Measurements from ENCODE around the gene C5orf46. TPM values are rescaled to one million over a fixed set of nuclear protein-coding genes. Genes with fewer than 3 reads are reported as not detected.

The C5orf46 gene
- total and polyA plus RNA-seq, 2 donors (not counting 1 experiment from before 2014, with no cell fraction given) = not detected

- no CpG with 5 or more reads among the region's 2 CpGs for WGBS (ENCODE audit: insufficient coverage)
- H3K27ac Mint-ChIP-seq = no peak within 1 kb of the TSS
These were observed 28.1 kb downstream of the C5orf46 start, which contains the start of gene SCGB3A2 for GRCh38 chr5:147878066-147878759. Gene SCGB3A2 (plus strand): TSS chr5:147878711. CDS start chr5:147878804, 93 bp downstream.

DNA sequence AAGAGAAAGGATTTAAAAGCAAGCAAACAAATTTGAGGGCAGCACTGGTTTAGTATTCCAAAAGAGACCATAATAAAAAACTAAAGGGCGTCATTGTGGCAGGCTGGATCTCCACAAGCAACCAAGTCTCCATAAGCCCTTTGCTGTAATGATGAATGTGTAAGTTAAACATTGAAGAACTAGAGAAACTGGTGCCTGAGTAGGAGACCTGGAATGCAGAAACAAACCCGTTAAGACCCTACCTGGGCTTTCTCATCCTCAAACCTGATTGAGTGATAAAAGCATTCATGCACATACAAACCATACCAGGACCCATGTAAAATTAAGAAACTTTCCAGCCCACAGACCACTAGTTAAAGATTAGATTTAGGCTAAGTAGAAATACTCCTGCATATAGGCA, 29.7 kb downstream of the C5orf46 start:
- Histone ChIP-seq H3K27ac (ENCODE audit: low read length in 2 of 2) (no peak overlapping the region), H3K36me3 (replicated peaks in 1 of 2; ENCODE audit: control extremely low read depth in 1 of 2, control insufficient read depth in 1 of 2, extremely low read depth in 1 of 2, insufficient read depth in 2 of 2, low read length in 1 of 2) (no peaks in the 10 kb centered on the region), H3K4me3 (ENCODE audit: control extremely low read depth in 1 of 5, extremely low read depth in 1 of 5, insufficient read depth in 1 of 5, low read depth in 2 of 5, low read length in 4 of 5) (no peak overlapping the region), H4K20me1 (ENCODE audit: control insufficient read depth, insufficient read depth, low read length, poor library complexity, severe bottlenecking) (no peaks in the 10 kb centered on the region), H3K9ac (ENCODE audit: low read length) (no peak overlapping the region), H3K4me2 (replicated peaks; ENCODE audit: low read depth, low read length, poor library complexity, severe bottlenecking) (no peak overlapping the region), H3K27me3 (replicated peaks in 1 of 4; ENCODE audit: control extremely low read depth in 1 of 4, control insufficient read depth in 3 of 4, insufficient read depth in 4 of 4, low read length in 3 of 4) (no peaks in the 10 kb centered on the region), H3K9me3 (ENCODE audit: control extremely low read depth in 1 of 3, control insufficient read depth in 2 of 3, insufficient read depth in 1 of 3, low read length in 2 of 3) (no peaks in the 10 kb centered on the region), H2AFZ (ENCODE audit: insufficient read depth, low read depth, low read length, poor library complexity, severe bottlenecking) (no peak overlapping the region), H3K79me2 (ENCODE audit: control insufficient read depth, insufficient read depth, low read length) (no peaks in the 10 kb centered on the region), H3K4me1 (ENCODE audit: control insufficient read depth in 2 of 2, insufficient read depth in 2 of 2, low read length in 2 of 2) (no peaks in the 10 kb centered on the region)
- ATAC-seq (ENCODE audit: low read depth) (no peak), DNase-seq (no peak)
- Mint-ChIP-seq H3K27ac (no peak overlapping the region), H3K9me3 (ENCODE audit: insufficient read depth) (no peaks in the 10 kb centered on the region), H3K27me3 (no peaks in the 10 kb centered on the region), H3K4me1 (no peaks in the 10 kb centered on the region), H3K4me3 (no peak overlapping the region)
- ChIA-PET POLR2A (no interaction called here), CTCF (interaction anchor here (1.1 kb wide), 1 partner anchor 19 kb away, joined by 3 read pairs; no protein-coding TSS in a partner anchor)
- intact Hi-C loops (cut with micrococcal nuclease) = no loop called here
- TF ChIP-seq, protein P1, sequence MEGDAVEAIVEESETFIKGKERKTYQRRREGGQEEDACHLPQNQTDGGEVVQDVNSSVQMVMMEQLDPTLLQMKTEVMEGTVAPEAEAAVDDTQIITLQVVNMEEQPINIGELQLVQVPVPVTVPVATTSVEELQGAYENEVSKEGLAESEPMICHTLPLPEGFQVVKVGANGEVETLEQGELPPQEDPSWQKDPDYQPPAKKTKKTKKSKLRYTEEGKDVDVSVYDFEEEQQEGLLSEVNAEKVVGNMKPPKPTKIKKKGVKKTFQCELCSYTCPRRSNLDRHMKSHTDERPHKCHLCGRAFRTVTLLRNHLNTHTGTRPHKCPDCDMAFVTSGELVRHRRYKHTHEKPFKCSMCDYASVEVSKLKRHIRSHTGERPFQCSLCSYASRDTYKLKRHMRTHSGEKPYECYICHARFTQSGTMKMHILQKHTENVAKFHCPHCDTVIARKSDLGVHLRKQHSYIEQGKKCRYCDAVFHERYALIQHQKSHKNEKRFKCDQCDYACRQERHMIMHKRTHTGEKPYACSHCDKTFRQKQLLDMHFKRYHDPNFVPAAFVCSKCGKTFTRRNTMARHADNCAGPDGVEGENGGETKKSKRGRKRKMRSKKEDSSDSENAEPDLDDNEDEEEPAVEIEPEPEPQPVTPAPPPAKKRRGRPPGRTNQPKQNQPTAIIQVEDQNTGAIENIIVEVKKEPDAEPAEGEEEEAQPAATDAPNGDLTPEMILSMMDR (IDR thresholded peaks at IDR 0.05) = no peak
- no peak for TF ChIP-seq EZH2 (IDR thresholded peaks at IDR 0.05; ENCODE audit: borderline replicate concordance, insufficient read depth, low read depth, low read length, poor library complexity, severe bottlenecking)
- no CpG with 5 or more reads among the region's 2 CpGs for WGBS (ENCODE audit: insufficient coverage)

More at GRCh38 chr5:147878066-147878759, 28.1 kb downstream of the C5orf46 start, which contains the start of gene SCGB3A2:
- Mint-ChIP-seq H3K4me3 (no peak within 1 kb of the TSS), H3K4me1 (no peaks in the 10 kb centered on the region), H3K9me3 (ENCODE audit: insufficient read depth) (no peaks in the 10 kb centered on the region), H3K27me3 (no peaks in the 10 kb centered on the region)
- Histone ChIP-seq H3K27me3 (replicated peaks in 1 of 4; ENCODE audit: control extremely low read depth in 1 of 4, control insufficient read depth in 3 of 4, insufficient read depth in 4 of 4, low read length in 3 of 4) (no peaks in the 10 kb centered on the region), H3K4me2 (replicated peaks; ENCODE audit: low read depth, low read length, poor library complexity, severe bottlenecking) (no peak within 1 kb of the TSS), H3K4me3 (ENCODE audit: control extremely low read depth in 1 of 5, extremely low read depth in 1 of 5, insufficient read depth in 1 of 5, low read depth in 2 of 5, low read length in 4 of 5) (no peak within 1 kb of the TSS), H2AFZ (ENCODE audit: insufficient read depth, low read depth, low read length, poor library complexity, severe bottlenecking) (no peak within 1 kb of the TSS), H3K9me3 (ENCODE audit: control extremely low read depth in 1 of 3, control insufficient read depth in 2 of 3, insufficient read depth in 1 of 3, low read length in 2 of 3) (no peaks in the 10 kb centered on the region), H3K4me1 (ENCODE audit: control insufficient read depth in 2 of 2, insufficient read depth in 2 of 2, low read length in 2 of 2) (no peaks in the 10 kb centered on the region), H3K36me3 (replicated peaks in 1 of 2; ENCODE audit: control extremely low read depth in 1 of 2, control insufficient read depth in 1 of 2, extremely low read depth in 1 of 2, insufficient read depth in 2 of 2, low read length in 1 of 2) (no peaks in the 10 kb centered on the region), H3K9ac (ENCODE audit: low read length) (no peak within 1 kb of the TSS), H3K27ac (ENCODE audit: low read length in 2 of 2) (no peak within 1 kb of the TSS), H4K20me1 (ENCODE audit: control insufficient read depth, insufficient read depth, low read length, poor library complexity, severe bottlenecking) (no peaks in the 10 kb centered on the region), H3K79me2 (ENCODE audit: control insufficient read depth, insufficient read depth, low read length) (no peaks in the 10 kb centered on the region)
- no peak for DNase-seq
- ATAC-seq (ENCODE audit: low read depth) = no peak
- no peak for TF ChIP-seq EZH2 (IDR thresholded peaks at IDR 0.05; ENCODE audit: borderline replicate concordance, insufficient read depth, low read depth, low read length, poor library complexity, severe bottlenecking)
- TF ChIP-seq, protein P1 (IDR thresholded peaks at IDR 0.05) = no peak
- intact Hi-C loops (cut with micrococcal nuclease) = no loop called here
- ChIA-PET CTCF (no interaction called here), POLR2A (interaction anchor here (0.6 kb wide), 1 partner anchor 70 kb away, joined by 5 read pairs; no protein-coding TSS in a partner anchor)

All from B cell (primary cell).